B cell (primary cell): Measurements from ENCODE around the gene VTI1A. TPM values are rescaled to one million over a fixed set of nuclear protein-coding genes. Genes with fewer than 3 reads are reported as not detected.

Source experiments
- ATAC-seq: fragments of 200-7000 bp; cut with Tn5 transposase; one replicate; pipeline ENCODE4 v1.10.0; 2021; ENCODE audit warnings: low read depth, mild to moderate bottlenecking, moderate number of reproducible peaks, moderate library complexity
- CTCF ChIA-PET: fragments of 350-600 bp; sonication (Branson Sonifier 250); formaldehyde crosslinking; loops from one replicate; lab custom pipeline; 2021; ENCODE audit warnings: antibody characterized with exemption, inconsistent platforms; lab: Charles Lee
- POLR2A ChIA-PET: fragments of 350-600 bp; sonication (Branson Sonifier 250); formaldehyde crosslinking; loops from one replicate; lab custom pipeline; 2021; ENCODE audit warnings: antibody characterized with exemption; lab: Charles Lee
- DNase-seq: peaks from one replicate; pipeline ENCODE4 v3.0.0; 2013
- H2AFZ ChIP-seq: 2 replicates; pipeline ENCODE4 v1.6.1; 2012; ENCODE audit warnings: mild to moderate bottlenecking, low read depth, low read length; ENCODE audit not compliant: insufficient read depth, poor library complexity, severe bottlenecking
- H3K27ac ChIP-seq, 2 donors: 1 replicate in 1 of 2; 2 replicates in 1 of 2; pipeline ENCODE4 v1.5.1; 2012 to 2013; ENCODE audit warnings: low read length in 2 of 2, mild to moderate bottlenecking in 2 of 2, moderate library complexity in 1 of 2
- H3K27me3 ChIP-seq, 4 experiments: fragments of 200-600 bp in 1 of 4; sonication (generic) in 1 of 4; replicated peaks in 1 of 4; 1 replicate in 2 of 4; 2 replicates in 2 of 4; pipeline versions ENCODE4 v1.6.1 to v1.7.0; 2013 to 2016; ENCODE audit warnings: low read length in 3 of 4, mild to moderate bottlenecking in 2 of 4, mixed read lengths in 1 of 4, moderate library complexity in 1 of 4; ENCODE audit not compliant: insufficient read depth in 4 of 4, control insufficient read depth in 3 of 4; ENCODE audit errors: control extremely low read depth in 1 of 4
- H3K36me3 ChIP-seq, 2 experiments: replicated peaks in 1 of 2; 1 replicate in 1 of 2; 2 replicates in 1 of 2; pipeline versions ENCODE4 v1.6.1 to v1.7.1; 2013; ENCODE audit warnings: low read length in 1 of 2; ENCODE audit not compliant: insufficient read depth in 2 of 2, control insufficient read depth in 1 of 2; ENCODE audit errors: control extremely low read depth in 1 of 2, extremely low read depth in 1 of 2
- H3K4me1 ChIP-seq, 2 donors: fragments of 200-600 bp in 1 of 2; sonication (generic) in 1 of 2; 1 replicate in 1 of 2; 2 replicates in 1 of 2; pipeline versions ENCODE4 v1.5.1 to v1.6.1; 2013 to 2017; ENCODE audit warnings: low read length in 2 of 2; ENCODE audit not compliant: control insufficient read depth in 2 of 2, insufficient read depth in 2 of 2
- H3K4me2 ChIP-seq: replicated peaks from 2 replicates; pipeline ENCODE3; 2012; ENCODE audit warnings: mild to moderate bottlenecking, low read depth, low read length; ENCODE audit not compliant: poor library complexity, severe bottlenecking
- H3K4me3 ChIP-seq, 5 experiments: fragments of 200-600 bp in 1 of 5; sonication (generic) in 1 of 5; 1 replicate in 3 of 5; 2 replicates in 2 of 5; pipeline versions ENCODE4 v1.5.1 to v1.7.0; 2011 to 2016; ENCODE audit warnings: low read length in 4 of 5, mild to moderate bottlenecking in 4 of 5, low read depth in 2 of 5, control low read depth in 1 of 5, moderate library complexity in 1 of 5; ENCODE audit not compliant: insufficient read depth in 1 of 5; ENCODE audit errors: control extremely low read depth in 1 of 5, extremely low read depth in 1 of 5
- H3K79me2 ChIP-seq: fragments of 200-600 bp; sonication (generic); one replicate; pipeline ENCODE4 v1.6.0; 2016; ENCODE audit warnings: low read length; ENCODE audit not compliant: control insufficient read depth, insufficient read depth
- H3K9ac ChIP-seq: fragments of 200-600 bp; sonication (generic); 2 replicates; pipeline ENCODE4 v1.6.1; 2017; ENCODE audit warnings: mild to moderate bottlenecking, low read length, moderate library complexity
- H3K9me3 ChIP-seq, 3 donors: one replicate each; pipeline versions ENCODE4 v1.6.1 to v1.7.1; 2013; ENCODE audit warnings: low read length in 2 of 3; ENCODE audit not compliant: control insufficient read depth in 2 of 3, insufficient read depth in 1 of 3; ENCODE audit errors: control extremely low read depth in 1 of 3
- H4K20me1 ChIP-seq: 2 replicates; pipeline ENCODE4 v1.6.0; 2012; ENCODE audit warnings: mild to moderate bottlenecking, low read length; ENCODE audit not compliant: insufficient read depth, control insufficient read depth, poor library complexity, severe bottlenecking
- H3K27ac Mint-ChIP-seq: one replicate; pipeline ENCODE4 v1.8.0; 2021; ENCODE audit warnings: mixed read lengths
- H3K27me3 Mint-ChIP-seq: one replicate; pipeline ENCODE4 v1.8.0; 2021; ENCODE audit warnings: mixed read lengths
- H3K4me1 Mint-ChIP-seq: one replicate; pipeline ENCODE4 v1.8.0; 2021; ENCODE audit warnings: mixed read lengths
- H3K4me3 Mint-ChIP-seq: one replicate; pipeline ENCODE4 v1.8.0; 2021; ENCODE audit warnings: mixed read lengths
- H3K9me3 Mint-ChIP-seq: one replicate; pipeline ENCODE4 v1.8.0; 2022; ENCODE audit warnings: mixed read lengths; ENCODE audit not compliant: insufficient read depth
- EZH2 ChIP-seq: IDR thresholded peaks from 2 replicates; pipeline ENCODE4 v1.6.1; 2012; ENCODE audit warnings: borderline replicate concordance, low read depth, mild to moderate bottlenecking, moderate library complexity, low read length; ENCODE audit not compliant: insufficient read depth, poor library complexity, severe bottlenecking
- WGBS: methylation state at CpG from one replicate; pipeline ENCODE4 v1.1.5; 2013; ENCODE audit warnings: missing lambda C conversion rate; ENCODE audit not compliant: insufficient coverage; 5-methylcytosine and 5-hydroxymethylcytosine counted together
- intact Hi-C: fragments of 100-400 bp; cut with micrococcal nuclease; formaldehyde crosslinking; loops from one replicate; pipeline ENCODE4 v1.10.0; 2022
- polyA plus RNA-seq: library from polyadenylated mRNA; depleted of rRNA; stranded (reverse); fragments of >200 nt; gene quantifications from 2 replicates; pipeline ENCODE4 v1.2.3, GENCODE V29; 2012
- total RNA-seq, 2 donors: library from RNA; stranded (reverse); fragments of 120-200 nt in 1 of 2; gene quantifications; 1 replicate in 1 of 2; 2 replicates in 1 of 2; pipeline versions ENCODE4 v1.2.3 to v1.2.4, GENCODE V29; 2013 to 2022
- TF ChIP-seq, protein P1 (sequence below): fragments of 200-600 bp; IDR thresholded peaks from one replicate; pipeline ENCODE4 v1.8.0; 2022; ENCODE audit warnings: antibody characterized with exemption, mild to moderate bottlenecking

Gene VTI1A
- total and polyA plus RNA-seq, 2 donors (not counting 1 experiment from before 2014, with no cell fraction given): 20.0 to 84.1 TPM

GRCh38 chr10:112761256-112761655, 314.2 kb downstream of the VTI1A start:
- Histone ChIP-seq H3K4me3 (no peak overlapping the region), H3K4me1 (no peaks in the 10 kb centered on the region), H3K27me3 (no peaks in the 10 kb centered on the region), H3K9ac (no peak overlapping the region), H3K4me2 (no peak overlapping the region), H3K36me3 (no peaks in the 10 kb centered on the region), H4K20me1 (no peaks in the 10 kb centered on the region), H2AFZ (no peak overlapping the region), H3K27ac (no peak overlapping the region), H3K79me2 (no peaks in the 10 kb centered on the region), H3K9me3 (no peaks in the 10 kb centered on the region)
- Mint-ChIP-seq H3K27ac (no peak overlapping the region), H3K4me1 (no peaks in the 10 kb centered on the region), H3K4me3 (no peak overlapping the region), H3K27me3 (no peaks in the 10 kb centered on the region), H3K9me3 (no peaks in the 10 kb centered on the region)
- DNase-seq: no peak
- ATAC-seq: no peak
- intact Hi-C loops: no loop called here
- WGBS: no CpG with 5 or more reads among the region's 3 CpGs
- POLR2A ChIA-PET: no interaction called here
- CTCF ChIA-PET: interaction anchor here (0.6 kb wide), 1 partner anchor 630 kb away, joined by 3 read pairs; no protein-coding TSS in a partner anchor
- TF ChIP-seq, protein P1, sequence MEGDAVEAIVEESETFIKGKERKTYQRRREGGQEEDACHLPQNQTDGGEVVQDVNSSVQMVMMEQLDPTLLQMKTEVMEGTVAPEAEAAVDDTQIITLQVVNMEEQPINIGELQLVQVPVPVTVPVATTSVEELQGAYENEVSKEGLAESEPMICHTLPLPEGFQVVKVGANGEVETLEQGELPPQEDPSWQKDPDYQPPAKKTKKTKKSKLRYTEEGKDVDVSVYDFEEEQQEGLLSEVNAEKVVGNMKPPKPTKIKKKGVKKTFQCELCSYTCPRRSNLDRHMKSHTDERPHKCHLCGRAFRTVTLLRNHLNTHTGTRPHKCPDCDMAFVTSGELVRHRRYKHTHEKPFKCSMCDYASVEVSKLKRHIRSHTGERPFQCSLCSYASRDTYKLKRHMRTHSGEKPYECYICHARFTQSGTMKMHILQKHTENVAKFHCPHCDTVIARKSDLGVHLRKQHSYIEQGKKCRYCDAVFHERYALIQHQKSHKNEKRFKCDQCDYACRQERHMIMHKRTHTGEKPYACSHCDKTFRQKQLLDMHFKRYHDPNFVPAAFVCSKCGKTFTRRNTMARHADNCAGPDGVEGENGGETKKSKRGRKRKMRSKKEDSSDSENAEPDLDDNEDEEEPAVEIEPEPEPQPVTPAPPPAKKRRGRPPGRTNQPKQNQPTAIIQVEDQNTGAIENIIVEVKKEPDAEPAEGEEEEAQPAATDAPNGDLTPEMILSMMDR: no peak
- no peak for TF ChIP-seq EZH2

GRCh38 chr10:112763916-112764520, 317.0 kb downstream of the VTI1A start:
- POLR2A ChIA-PET: no interaction called here
- H3K9ac ChIP-seq: no peak overlapping the region
- H3K27ac ChIP-seq: no peak overlapping the region
- no peak for ATAC-seq
- no peak for TF ChIP-seq EZH2
- TF ChIP-seq, protein P1: no peak
- intact Hi-C loops: no loop called here
- H3K27ac Mint-ChIP-seq: no peak overlapping the region
- H3K4me1 Mint-ChIP-seq: no peaks in the 10 kb centered on the region
- WGBS: 100% methylated on average over 6 of the region's 11 CpGs
- no peaks in the 10 kb centered on the region for H3K9me3 ChIP-seq
- no peak overlapping the region for H2AFZ ChIP-seq
- CTCF ChIA-PET: no interaction called here
- no peaks in the 10 kb centered on the region for H3K9me3 Mint-ChIP-seq
- no peaks in the 10 kb centered on the region for H3K36me3 ChIP-seq
- no peak for DNase-seq
- H3K4me3 Mint-ChIP-seq: no peak overlapping the region
- no peaks in the 10 kb centered on the region for H3K27me3 Mint-ChIP-seq
- H3K4me2 ChIP-seq: no peak overlapping the region
- H3K27me3 ChIP-seq: no peaks in the 10 kb centered on the region
- no peaks in the 10 kb centered on the region for H3K79me2 ChIP-seq
- H3K4me1 ChIP-seq: no peaks in the 10 kb centered on the region
- H4K20me1 ChIP-seq: no peaks in the 10 kb centered on the region
- H3K4me3 ChIP-seq: no peak overlapping the region
